LNCaP clone FGC (cell line): ENCODE data around the gene RAB12.
A peak's percentile ranks its signal among the peaks of the same experiment; 100 is the strongest.

Source experiments
- DNase-seq: peaks from one replicate; pipeline ENCODE4 v3.0.0-alpha.2; 2011; ENCODE audit warnings: low read depth
- H3K4me3 ChIP-seq: 2 replicates; pipeline ENCODE4 v1.5.1; 2011; ENCODE audit warnings: mild to moderate bottlenecking, low read depth, low read length, control low read depth
- TF ChIP-seq, protein P1 (sequence below): IDR thresholded peaks from 2 replicates; pipeline ENCODE4 v1.5.1; 2012; ENCODE audit warnings: mild to moderate bottlenecking; ENCODE audit not compliant: control insufficient read depth, insufficient read depth; ENCODE audit errors: extremely low read depth

The RAB12 gene

DNA sequence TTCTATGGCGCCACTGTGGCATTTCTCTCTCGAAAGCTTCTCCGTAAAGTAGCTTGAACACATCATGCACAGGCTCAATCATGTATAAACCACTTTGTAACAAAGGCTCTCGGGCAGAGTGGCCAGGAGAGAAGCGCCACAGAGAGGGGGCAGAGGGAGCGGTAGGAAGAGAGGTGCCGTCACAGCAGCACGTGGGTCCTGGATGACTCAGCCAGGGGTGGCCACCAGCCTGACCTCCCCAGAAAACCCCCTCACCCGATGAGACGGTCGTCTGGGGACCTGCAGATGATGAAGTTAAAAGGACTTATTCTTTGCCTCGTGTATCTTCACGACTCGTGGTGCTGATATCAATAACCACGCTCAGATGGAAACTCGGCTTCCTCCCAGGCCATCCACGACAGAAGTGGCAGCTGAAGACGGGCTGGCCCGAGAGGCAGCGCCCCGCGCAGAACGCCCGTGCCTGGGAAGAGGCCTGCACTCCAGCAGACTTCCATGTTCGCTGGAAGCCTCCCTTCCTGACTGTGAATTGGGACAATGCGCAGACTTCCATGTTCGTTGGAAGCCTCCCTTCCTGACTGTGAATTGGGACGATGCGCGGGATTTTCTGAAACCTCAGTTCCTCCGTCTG is 49.7 kb downstream of the RAB12 start:
- TF ChIP-seq, protein P1, sequence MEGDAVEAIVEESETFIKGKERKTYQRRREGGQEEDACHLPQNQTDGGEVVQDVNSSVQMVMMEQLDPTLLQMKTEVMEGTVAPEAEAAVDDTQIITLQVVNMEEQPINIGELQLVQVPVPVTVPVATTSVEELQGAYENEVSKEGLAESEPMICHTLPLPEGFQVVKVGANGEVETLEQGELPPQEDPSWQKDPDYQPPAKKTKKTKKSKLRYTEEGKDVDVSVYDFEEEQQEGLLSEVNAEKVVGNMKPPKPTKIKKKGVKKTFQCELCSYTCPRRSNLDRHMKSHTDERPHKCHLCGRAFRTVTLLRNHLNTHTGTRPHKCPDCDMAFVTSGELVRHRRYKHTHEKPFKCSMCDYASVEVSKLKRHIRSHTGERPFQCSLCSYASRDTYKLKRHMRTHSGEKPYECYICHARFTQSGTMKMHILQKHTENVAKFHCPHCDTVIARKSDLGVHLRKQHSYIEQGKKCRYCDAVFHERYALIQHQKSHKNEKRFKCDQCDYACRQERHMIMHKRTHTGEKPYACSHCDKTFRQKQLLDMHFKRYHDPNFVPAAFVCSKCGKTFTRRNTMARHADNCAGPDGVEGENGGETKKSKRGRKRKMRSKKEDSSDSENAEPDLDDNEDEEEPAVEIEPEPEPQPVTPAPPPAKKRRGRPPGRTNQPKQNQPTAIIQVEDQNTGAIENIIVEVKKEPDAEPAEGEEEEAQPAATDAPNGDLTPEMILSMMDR: no peak
- no peak overlapping the region for H3K4me3 ChIP-seq
- DNase-seq: no peak

DNA sequence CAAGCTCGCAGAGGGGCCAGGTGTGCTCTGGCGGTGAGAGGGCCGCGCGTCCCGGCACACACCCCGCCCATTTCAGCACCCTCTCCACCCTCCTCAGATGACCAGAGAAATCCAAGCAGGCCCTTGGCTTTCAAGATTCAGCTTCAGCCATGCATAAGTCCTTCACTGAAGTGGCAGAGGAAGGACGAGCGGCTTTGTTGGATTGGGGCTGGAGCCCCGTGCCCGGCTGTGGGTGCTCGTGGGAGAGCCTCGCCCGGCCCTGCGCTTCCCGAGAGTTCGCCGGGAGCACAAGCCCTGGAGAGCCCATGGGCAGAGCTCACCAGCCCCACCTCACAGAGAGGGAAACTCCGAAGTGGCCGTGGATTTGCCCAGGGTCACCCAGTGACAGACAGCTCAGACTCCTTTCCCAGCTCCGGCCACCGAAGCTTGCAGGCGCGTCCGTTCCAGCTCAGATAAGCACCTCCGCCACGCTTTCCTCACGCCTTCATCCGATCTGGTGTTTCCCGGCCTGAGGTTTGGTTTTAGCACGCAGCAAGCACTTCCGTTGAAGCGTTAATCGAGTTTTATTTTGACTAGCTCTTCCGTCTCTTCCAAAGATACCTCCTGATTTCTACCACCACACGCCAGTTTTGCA is 50.5 kb downstream of the RAB12 start:
- H3K4me3 ChIP-seq: no peak overlapping the region
- DNase-seq: no peak
- TF ChIP-seq, protein P1: no peak

DNA sequence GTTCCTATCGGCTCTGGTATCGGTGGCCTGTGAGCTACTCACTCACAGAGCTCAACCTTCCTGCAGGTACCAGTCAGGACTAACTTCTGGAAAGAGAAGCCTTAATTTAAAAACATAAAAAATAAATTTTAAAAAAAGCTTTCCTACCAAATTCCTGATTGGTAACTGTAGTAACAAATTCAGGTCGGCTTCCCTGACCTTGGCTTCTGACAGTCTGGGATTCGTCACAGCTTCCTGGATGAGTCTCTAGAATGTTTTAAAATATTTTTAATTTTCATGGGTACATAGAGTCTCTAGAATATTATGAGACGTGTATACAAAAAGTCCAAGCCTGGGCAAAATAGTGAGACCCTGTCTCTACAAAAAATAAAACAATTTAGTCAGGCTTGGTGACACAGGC is 51.1 kb downstream of the RAB12 start:
- no peak for DNase-seq
- TF ChIP-seq, protein P1: no peak
- no peak overlapping the region for H3K4me3 ChIP-seq

DNA sequence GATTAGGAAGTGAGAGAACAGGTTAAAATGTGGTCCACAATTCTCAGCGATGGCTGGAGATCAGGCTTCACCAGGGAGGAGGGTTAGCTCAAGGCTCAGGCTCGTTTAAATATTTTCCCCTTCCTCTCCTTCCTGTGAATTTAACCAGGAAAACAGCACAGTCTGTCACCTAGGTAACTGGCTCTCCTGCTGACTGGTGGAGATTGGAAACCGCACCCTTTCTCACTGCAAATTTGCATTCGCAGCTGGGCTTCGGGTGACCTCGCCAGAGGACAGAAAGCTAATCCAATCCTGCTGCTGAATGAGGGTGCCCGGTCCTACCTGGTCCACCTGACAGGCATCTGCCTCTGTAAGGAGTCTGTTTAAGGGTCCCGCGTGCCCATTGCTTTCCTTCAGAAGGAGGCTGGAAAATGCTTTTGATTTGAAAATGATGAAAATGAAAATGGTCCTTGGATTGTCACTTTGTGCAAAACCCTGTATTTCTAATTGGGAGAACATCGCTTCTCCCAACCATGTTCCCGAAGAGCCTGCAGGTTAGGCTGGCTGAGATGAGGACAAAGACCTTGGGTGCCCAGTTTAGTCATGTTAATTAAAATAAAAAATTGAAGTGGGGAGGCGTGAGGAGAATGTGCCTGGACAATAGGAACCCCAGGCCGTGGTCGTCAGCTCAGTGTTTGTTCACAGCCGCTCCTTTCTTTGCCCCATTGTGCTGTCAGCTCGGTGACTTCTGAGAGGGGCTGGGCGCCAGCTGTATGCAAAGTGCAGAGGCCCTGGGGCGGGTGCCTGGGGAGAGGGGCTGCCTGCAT is 52.7 kb downstream of the RAB12 start:
- DNase-seq: peak; percentile 7
- H3K4me3 ChIP-seq: no peak overlapping the region
- TF ChIP-seq, protein P1: no peak

DNA sequence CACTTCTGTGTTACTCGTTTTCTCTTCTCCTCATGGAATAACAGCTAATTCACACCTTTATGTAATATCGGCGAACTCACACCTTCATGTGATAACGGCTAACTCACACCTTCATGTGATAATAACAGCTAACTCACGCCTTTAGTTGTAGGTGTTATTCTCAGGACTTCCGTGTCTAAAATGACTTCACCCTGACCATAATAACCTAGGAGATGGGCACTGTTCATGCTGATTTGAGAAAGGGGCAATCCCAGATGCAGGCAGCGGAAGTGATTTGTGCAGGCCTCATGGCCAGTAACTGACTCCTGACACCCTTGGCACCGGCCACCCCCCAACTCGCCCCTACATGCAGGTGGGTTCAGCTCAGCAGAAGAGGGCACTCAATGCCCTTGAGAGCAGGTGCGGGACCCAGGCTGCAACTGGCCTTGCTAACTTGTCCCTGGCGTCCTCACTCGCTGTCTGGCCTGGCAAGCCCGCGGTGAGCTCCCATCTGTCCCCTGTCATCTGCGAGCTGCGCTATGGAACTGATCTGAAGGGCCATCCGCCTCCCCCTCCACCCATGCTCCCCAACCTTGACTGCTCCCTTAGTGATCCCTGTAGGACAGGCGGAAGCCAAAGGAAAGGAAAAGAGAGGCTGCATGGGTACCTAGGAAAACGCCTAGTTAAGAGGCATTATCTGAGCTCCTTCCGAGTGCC is 53.5 kb downstream of the RAB12 start:
- no peak for DNase-seq
- no peak overlapping the region for H3K4me3 ChIP-seq
- TF ChIP-seq, protein P1: no peak

DNA sequence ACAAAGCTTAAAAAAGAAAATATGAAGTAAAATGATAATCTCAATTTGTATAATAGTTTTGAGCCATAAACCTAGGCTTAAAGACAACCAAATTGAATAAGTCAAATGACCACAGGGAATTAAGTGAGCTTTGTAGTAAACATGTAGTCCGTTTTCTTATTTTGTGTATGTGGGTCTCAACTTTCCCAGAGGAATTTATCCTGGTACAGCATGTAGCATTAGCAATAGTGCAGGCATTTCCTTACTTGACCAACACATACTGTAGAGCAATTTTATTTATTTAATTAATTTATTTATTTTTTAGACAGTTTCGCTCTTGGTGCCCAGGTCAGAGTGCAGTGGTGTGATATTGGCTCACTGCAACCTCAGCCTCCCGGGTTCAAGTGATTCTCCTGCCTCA is 58.6 kb downstream of the RAB12 start:
- no peak overlapping the region for H3K4me3 ChIP-seq
- TF ChIP-seq, protein P1: no peak
- no peak for DNase-seq
